ENCODE data around the gene CAST.

Gene CAST

GRCh38 chr5:96648023-96648422 is 14.2 kb upstream of the CAST start:
- DNase-seq = no peak

- peak; percentile 35 for DNase-seq
These were observed 13.6 kb upstream of the CAST start for GRCh38 chr5:96648593-96648992.

GRCh38 chr5:96649251-96649662 is 12.9 kb upstream of the CAST start:
- peak; percentile 28 for DNase-seq

GRCh38 chr5:96649681-96650540 is 12.3 kb upstream of the CAST start:
- peak; percentile 81 for DNase-seq

- no peak for DNase-seq
These were observed 11.1 kb upstream of the CAST start for GRCh38 chr5:96651047-96651446.

GRCh38 chr5:96651948-96652753 is 10.0 kb upstream of the CAST start:
- DNase-seq = peak; percentile 99

- DNase-seq = peak; percentile 96
These were observed 9.3 kb upstream of the CAST start for GRCh38 chr5:96652769-96653454.

- no peak for DNase-seq
These were observed 8.0 kb upstream of the CAST start for GRCh38 chr5:96654209-96654608.

- no peak for DNase-seq
These were observed 7.1 kb upstream of the CAST start for GRCh38 chr5:96655085-96655484.

GRCh38 chr5:96655506-96655905 is 6.7 kb upstream of the CAST start:
- no peak for DNase-seq

GRCh38 chr5:96657068-96657467 is 5.1 kb upstream of the CAST start:
- peak; percentile 34 for DNase-seq

- no peak for DNase-seq
These were observed 3.9 kb upstream of the CAST start for GRCh38 chr5:96658272-96658671.

- peak; percentile 54 for DNase-seq
These were observed 3.0 kb upstream of the CAST start for GRCh38 chr5:96659170-96659569.

GRCh38 chr5:96660971-96661854 is 963 bp upstream of the CAST start:
- DNase-seq = peak; percentile 72

GRCh38 chr5:96662725-96663518 is 746 bp downstream of the CAST start:
- DNase-seq = peak; percentile 98

- DNase-seq = peak; percentile 61
These were observed 1.4 kb downstream of the CAST start for GRCh38 chr5:96663608-96664007.

GRCh38 chr5:96664669-96665068 is 2.5 kb downstream of the CAST start:
- no peak for DNase-seq

- DNase-seq = peak; percentile 23
These were observed 6.5 kb downstream of the CAST start for GRCh38 chr5:96668725-96669124.

- no peak for DNase-seq
These were observed 7.7 kb downstream of the CAST start for GRCh38 chr5:96669909-96670308.

- DNase-seq = peak; percentile 53
These were observed 9.3 kb downstream of the CAST start for GRCh38 chr5:96671441-96671840.

GRCh38 chr5:96673127-96673526 is 11.0 kb downstream of the CAST start:
- no peak for DNase-seq

GRCh38 chr5:96675882-96676281 is 13.7 kb downstream of the CAST start:
- no peak for DNase-seq

All from NCI-H69 (cell line).